ENCODE measurements around the gene FILIP1L. TPM values are rescaled to one million over a fixed set of nuclear protein-coding genes. Genes with fewer than 3 reads are reported as not detected.

Gene FILIP1L
- total and polyA plus RNA-seq, 2 of the 8 experiments (the other 6 are each of a cell fraction or from before 2014, with no cell fraction given): 0.06 to 0.09 TPM

DNA sequence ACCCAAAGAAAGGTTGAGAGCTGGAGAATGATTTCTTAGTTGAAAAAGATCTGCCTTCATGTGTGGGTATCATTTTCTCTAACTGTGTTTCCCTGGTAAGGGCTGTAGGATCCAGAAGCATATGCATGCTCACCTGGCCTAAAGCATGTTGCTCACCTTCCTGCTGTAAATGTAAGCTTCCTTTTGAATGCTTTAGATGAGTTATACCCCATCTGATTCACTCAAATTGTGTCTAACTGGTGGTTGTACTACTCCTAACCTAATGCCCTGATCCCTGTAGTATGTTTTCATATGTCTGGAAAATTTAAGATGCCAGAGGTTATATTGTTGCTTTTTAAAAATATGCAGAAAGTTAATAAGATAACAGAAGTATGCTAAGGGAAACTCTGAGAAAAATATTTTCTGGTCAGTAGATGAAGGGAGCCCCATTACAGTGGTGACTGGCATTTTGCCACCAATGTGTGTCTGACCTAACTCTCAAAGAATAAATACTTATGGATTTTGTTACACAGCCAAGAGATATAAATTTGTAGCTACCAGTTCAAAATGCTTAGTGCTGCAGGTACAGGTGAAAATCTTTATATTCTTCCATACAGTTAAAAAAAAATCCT is 7.7 kb downstream of the FILIP1L start:
- no peak overlapping the region for H2BK15ac ChIP-seq (ENCODE audit: low read length)
- TF ChIP-seq POLR2A (IDR thresholded peaks at IDR 0.05; ENCODE audit: control extremely low read depth in 1 of 2, low read depth in 2 of 2, low read length in 2 of 2): no peak
- no peak for TF ChIP-seq SP4 (IDR thresholded peaks at IDR 0.05; ENCODE audit: low read length)
- TF ChIP-seq SAP30 (IDR thresholded peaks at IDR 0.05; ENCODE audit: insufficient read depth, insufficient replicate concordance, low read length): no peak
- TF ChIP-seq EGR1 (IDR thresholded peaks at IDR 0.05; ENCODE audit: borderline replicate concordance, low read depth, low read length): no peak
- no peak for TF ChIP-seq HDAC6 (IDR thresholded peaks at IDR 0.05; ENCODE audit: low read depth, low read length)
- TF ChIP-seq SP1 (IDR thresholded peaks at IDR 0.05; ENCODE audit: low read depth, low read length): no peak
- TF ChIP-seq, protein P1, sequence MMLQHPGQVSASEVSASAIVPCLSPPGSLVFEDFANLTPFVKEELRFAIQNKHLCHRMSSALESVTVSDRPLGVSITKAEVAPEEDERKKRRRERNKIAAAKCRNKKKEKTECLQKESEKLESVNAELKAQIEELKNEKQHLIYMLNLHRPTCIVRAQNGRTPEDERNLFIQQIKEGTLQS (IDR thresholded peaks at IDR 0.05; ENCODE audit: insufficient read depth, low read depth, low read length): no peak
- no peak for TF ChIP-seq SIX5 (IDR thresholded peaks at IDR 0.05; ENCODE audit: low read depth, low read length)
- TF ChIP-seq BCL11A (IDR thresholded peaks at IDR 0.05; ENCODE audit: low read depth in 2 of 2, low read length in 2 of 2): no peak
- no peak for TF ChIP-seq CHD2 (IDR thresholded peaks at IDR 0.05; ENCODE audit: low read length)
- TF ChIP-seq, protein P2, sequence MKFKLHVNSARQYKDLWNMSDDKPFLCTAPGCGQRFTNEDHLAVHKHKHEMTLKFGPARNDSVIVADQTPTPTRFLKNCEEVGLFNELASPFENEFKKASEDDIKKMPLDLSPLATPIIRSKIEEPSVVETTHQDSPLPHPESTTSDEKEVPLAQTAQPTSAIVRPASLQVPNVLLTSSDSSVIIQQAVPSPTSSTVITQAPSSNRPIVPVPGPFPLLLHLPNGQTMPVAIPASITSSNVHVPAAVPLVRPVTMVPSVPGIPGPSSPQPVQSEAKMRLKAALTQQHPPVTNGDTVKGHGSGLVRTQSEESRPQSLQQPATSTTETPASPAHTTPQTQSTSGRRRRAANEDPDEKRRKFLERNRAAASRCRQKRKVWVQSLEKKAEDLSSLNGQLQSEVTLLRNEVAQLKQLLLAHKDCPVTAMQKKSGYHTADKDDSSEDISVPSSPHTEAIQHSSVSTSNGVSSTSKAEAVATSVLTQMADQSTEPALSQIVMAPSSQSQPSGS (IDR thresholded peaks at IDR 0.05; ENCODE audit: low read length): no peak
- TF ChIP-seq POU5F1 (IDR thresholded peaks at IDR 0.05; ENCODE audit: low read depth, low read length): no peak
- TF ChIP-seq SIRT6 (IDR thresholded peaks at IDR 0.05; ENCODE audit: low read length): no peak
- no peak overlapping the region for H3K56ac ChIP-seq (replicated peaks; ENCODE audit: insufficient read length, low read depth, low read length)
- H3K79me2 ChIP-seq (ENCODE audit: control insufficient read depth in 1 of 2, insufficient read depth in 2 of 2, low read length in 2 of 2): no peaks in the 10 kb centered on the region
- CTCF ChIA-PET (ENCODE audit: partially characterized antibody): interaction anchor here (0.7 to 3.3 kb wide), 6 partner anchors 11 to 147 kb away, joined by 3 to 10 read pairs (median 4); no protein-coding TSS in a partner anchor
- no peak overlapping the region for H2BK120ac ChIP-seq (replicated peaks; ENCODE audit: low read depth, low read length)
- no peak overlapping the region for H3K4me3 ChIP-seq (ENCODE audit: extremely low read depth in 1 of 4, insufficient read depth in 2 of 4, low read depth in 3 of 4, low read length in 4 of 4)
- no peak overlapping the region for H2BK20ac ChIP-seq (ENCODE audit: low read length)
- FAIRE-seq: no peak
- H3K9ac ChIP-seq (replicated peaks in 1 of 4; ENCODE audit: extremely low read depth in 1 of 4, low read depth in 3 of 4, low read length in 3 of 4): no peak overlapping the region
- no peaks in the 10 kb centered on the region for H3K27me3 ChIP-seq (replicated peaks in 1 of 4; ENCODE audit: control insufficient read depth in 3 of 4, extremely low read depth in 1 of 4, insufficient read depth in 3 of 4, low read length in 3 of 4)
- H2BK5ac ChIP-seq (ENCODE audit: low read depth, low read length): no peak overlapping the region
- H3K18ac ChIP-seq (ENCODE audit: extremely low read depth, low read length): no peak overlapping the region
- no peak overlapping the region for H4K5ac ChIP-seq (ENCODE audit: insufficient read length, low read depth, low read length)
- H3K14ac ChIP-seq (ENCODE audit: insufficient read length): no peak overlapping the region
- no peaks in the 10 kb centered on the region for H3K79me1 ChIP-seq (ENCODE audit: low read depth, low read length)
- H3K9me3 ChIP-seq (ENCODE audit: insufficient read depth in 2 of 2, low read depth in 1 of 2, low read length in 1 of 2): no peaks in the 10 kb centered on the region
- no peaks in the 10 kb centered on the region for H4K20me1 ChIP-seq (replicated peaks in 1 of 2; ENCODE audit: control insufficient read depth in 1 of 2, insufficient read depth in 2 of 2, low read length in 2 of 2)
- no peak overlapping the region for H3K4ac ChIP-seq (replicated peaks; ENCODE audit: insufficient read length, low read depth, low read length)
- no peaks in the 10 kb centered on the region for H3K36me3 ChIP-seq (ENCODE audit: control insufficient read depth in 2 of 4, insufficient read depth in 4 of 4, low read length in 3 of 4)
- no peak overlapping the region for H3K4me2 ChIP-seq (ENCODE audit: insufficient read depth in 1 of 2, low read depth in 2 of 2, low read length in 2 of 2)
- POLR2A ChIA-PET (ENCODE audit: partially characterized antibody): interaction anchor here (1.4 kb wide), 1 partner anchor 10 kb away, joined by 3 read pairs; no protein-coding TSS in a partner anchor
- H4K91ac ChIP-seq (replicated peaks; ENCODE audit: insufficient read length, low read length): no peak overlapping the region
- H3K23me2 ChIP-seq (ENCODE audit: low read depth, low read length): no peaks in the 10 kb centered on the region
- H3K4me1 ChIP-seq (replicated peaks in 1 of 4; ENCODE audit: control insufficient read depth in 3 of 4, insufficient read depth in 4 of 4, low read length in 3 of 4): peaks cover 0 to 2% (median 0%) of the 10 kb centered on the region in 4 experiments; a peak in 1 of 7 replicates
- no peak for DNase-seq (ENCODE audit: low read depth in 1 of 2, low spot score in 2 of 2)
- H2AK5ac ChIP-seq (ENCODE audit: low read depth, low read length): no peak overlapping the region
- no peak overlapping the region; the same call in 1 of the 2 replicates for H2BK12ac ChIP-seq (ENCODE audit: low read depth, low read length)
- H3K23ac ChIP-seq (ENCODE audit: insufficient read length): no peak overlapping the region
- H4K8ac ChIP-seq (ENCODE audit: extremely low read depth, insufficient read depth, low read length): no peak overlapping the region
- no peak overlapping the region for H3K27ac ChIP-seq (ENCODE audit: low read depth, low read length)
- H2AFZ ChIP-seq (ENCODE audit: low read length): no peak overlapping the region

Measured in H1 (cell line).